Effector CD4-positive, alpha-beta T cell (primary cell): ENCODE measurements around the gene GINS2.

ENCODE experiments used
- DNase-seq: peaks from one replicate; pipeline ENCODE4 v3.0.0-alpha.2; 2020

GINS2 gene

DNA sequence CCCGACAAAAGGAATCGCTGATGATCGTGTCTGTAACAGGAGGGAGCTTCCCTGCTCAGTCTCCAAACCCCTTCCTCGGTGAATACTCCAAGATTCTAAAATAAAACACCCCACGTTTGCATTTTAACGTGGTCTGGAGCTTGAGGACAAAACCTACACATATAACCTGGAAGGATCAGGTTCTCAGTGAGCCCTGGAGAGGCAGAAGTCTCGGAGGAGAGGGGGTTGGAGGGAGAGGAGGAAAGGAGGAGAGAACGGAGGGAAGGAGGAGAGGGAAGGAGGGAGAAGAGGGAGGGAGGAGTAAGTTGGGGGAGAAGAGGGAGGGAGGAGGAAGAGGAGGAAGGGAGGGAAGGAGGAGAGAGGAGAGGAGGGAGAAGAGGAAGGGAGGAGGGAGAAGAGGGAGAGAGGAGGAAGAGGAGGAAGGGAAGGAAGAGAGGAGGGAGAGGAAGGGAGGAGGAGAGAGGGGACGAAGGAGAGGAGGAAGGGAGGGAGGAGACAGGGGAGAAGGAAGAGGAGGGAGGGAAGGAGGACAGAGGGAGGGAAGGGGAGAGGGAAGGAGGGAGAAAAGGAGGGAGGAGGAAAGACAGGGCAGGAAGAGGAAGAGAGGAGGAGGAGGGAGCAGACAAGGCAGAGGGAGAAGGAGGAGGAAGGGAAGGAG, 27.4 kb upstream of the GINS2 start:
- no peak for DNase-seq

- DNase-seq = no peak
Observed at GRCh38 chr16:85715169-85716021, 26.6 kb upstream of the GINS2 start.

DNA sequence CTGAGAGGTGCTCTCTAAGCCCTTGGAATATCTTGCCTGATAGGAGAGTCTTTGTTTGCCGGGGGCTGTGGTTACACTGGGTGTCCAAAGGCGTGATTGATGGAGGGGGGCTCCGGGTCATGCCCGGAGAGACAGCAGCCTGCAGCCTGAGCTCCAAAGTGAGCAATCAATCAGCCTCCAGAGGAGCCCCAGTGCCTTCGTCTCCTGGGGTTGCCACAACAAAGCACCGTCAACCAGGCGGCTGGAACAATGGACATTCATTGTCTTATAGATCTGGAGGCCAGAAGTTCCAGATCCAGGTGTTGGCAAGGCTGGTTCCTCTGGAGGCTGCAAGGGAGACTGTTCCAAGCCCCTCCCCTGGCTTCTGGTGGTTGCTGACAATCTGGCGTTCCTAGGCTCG, 24.0 kb upstream of the GINS2 start:
- DNase-seq = no peak

DNA sequence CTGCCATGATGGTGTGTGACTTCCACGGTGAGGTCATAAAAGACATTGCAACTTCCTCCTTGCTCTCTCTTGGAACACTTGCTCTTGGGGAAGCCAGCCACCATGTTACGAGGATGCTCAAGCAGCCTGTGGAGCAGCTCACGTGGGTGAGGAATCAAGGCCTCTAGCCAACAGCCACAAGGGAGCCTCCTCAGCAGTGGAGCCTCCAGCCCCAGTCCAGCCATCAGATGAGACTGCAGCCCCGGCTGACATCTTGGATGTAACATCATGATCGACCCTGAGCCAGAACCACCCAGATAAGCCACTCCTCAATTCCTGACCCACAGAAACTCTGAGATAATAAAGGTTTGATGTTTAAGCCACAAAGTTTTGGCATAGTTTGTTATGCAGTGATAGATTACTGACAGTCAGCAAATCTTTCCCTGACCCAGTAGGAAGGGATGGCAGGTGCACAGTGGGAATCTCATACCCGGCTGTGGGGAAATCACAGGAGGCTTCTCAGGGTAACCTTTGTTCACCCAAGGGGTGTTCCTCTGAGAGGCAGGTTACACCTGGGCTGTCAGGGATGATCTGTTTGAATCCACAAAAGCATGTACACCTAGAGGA, 23.3 kb upstream of the GINS2 start:
- no peak for DNase-seq

GRCh38 chr16:85710732-85711131, 22.0 kb upstream of the GINS2 start:
- no peak for DNase-seq

DNA sequence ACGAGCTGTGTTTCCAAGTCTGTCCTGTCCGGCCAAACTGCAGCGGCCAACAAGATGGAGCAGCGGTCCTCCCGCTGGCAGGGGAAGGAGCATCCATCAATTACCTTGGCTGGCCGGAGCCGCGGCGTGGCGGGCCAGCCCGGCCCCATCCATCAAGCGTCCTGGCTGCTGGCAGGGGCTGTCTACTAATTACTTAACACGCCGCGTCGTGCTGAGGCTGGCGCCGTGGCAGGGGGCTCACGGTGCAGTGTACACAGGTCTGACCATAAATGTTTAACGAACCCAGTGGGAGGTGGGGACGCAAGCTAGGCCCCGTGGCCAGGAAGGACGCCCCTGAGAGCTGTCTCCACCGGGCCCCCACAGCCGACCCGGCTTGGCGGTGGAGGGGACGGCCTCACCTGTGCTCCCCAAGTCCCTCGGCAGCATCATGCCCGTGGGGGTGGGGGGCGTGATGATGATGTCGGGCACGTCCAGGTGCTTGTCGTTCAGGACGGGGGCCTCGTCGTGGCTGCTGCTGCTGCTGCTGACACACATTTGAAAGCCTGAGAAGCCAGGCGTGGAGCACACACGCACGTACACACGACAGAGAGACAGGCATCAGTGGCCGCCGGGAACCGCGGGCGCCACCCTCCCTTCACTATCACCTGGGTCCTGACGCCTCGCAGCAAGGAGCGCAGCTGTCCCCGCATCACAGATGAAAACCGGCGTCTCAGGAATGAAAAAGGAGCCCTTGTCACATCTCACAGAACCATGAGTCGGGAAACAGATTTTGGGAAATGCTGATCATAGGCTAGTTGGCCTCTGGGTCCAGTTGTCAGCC, 21.2 kb upstream of the GINS2 start:
- DNase-seq = no peak

DNA sequence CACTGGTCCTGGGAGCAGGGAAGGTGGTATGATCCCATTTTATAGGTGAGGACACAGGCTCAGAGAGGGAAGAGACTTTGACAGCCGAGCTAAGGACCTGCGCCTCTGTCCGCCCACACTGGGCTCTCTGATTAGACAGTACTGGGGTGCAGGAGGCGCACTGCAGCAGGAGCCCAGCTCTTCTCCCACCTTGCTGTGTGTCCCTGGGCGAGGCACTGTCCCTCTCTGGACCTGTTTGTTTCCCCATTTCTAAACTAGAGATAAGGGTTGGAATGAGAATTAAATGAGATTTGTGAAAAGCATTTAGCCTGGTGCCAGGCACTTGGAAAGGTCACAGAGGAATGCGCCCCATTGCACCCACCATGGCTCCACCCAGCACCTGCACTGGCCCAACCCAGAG, 19.6 kb upstream of the GINS2 start:
- no peak for DNase-seq

- no peak for DNase-seq
Observed at GRCh38 chr16:85707528-85708095, 18.9 kb upstream of the GINS2 start.

GRCh38 chr16:85706449-85707034, 17.8 kb upstream of the GINS2 start:
- no peak for DNase-seq

DNA sequence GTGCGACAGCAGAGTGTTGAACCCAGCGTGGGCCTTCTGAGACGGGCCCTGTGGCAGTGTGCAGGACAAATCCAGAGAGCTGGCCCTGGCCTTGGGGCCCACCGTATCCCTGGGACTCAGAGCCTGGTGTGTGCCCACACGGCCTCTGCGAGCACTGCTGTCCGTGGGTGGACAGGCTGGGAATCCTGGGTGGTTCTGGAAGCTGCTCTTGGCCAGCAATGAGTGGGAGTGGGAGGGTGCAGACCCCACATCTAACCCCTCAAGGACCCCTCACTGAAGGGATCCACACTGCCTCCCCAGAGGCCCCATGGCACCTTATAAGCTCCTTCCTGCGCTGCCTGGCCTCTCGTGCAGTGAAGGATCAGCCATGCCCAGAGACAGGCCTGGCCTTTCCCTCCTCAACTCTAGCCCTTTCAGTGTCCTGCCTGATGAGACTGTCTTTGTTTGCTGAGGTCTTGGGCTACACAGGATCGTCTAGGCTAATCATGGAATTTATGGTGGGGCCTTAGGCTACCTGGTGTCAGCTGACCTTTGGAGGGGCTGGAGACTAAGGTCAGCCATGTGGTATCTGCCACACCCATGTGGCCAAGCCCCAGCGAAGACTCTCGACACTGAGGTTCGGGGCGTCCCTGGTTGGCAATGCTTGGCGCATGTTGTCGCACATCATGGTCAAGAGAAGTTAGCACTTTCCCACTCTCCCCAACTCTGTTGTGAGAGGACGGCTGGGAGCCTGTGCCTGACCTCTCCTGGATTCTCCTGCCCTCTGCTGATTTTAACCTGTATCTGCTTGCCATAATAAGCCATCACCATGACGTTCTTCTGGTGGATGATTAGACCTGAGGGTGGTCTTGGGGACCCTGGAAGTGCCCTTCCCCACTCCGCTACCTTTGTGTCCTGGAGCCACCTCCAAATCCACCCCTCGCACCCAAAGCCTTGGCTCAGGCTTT, 16.4 kb upstream of the GINS2 start:
- DNase-seq = no peak

GRCh38 chr16:85704011-85704410, 15.3 kb upstream of the GINS2 start:
- no peak for DNase-seq

- no peak for DNase-seq
Observed at GRCh38 chr16:85699628-85700027, 10.9 kb upstream of the GINS2 start.

DNA sequence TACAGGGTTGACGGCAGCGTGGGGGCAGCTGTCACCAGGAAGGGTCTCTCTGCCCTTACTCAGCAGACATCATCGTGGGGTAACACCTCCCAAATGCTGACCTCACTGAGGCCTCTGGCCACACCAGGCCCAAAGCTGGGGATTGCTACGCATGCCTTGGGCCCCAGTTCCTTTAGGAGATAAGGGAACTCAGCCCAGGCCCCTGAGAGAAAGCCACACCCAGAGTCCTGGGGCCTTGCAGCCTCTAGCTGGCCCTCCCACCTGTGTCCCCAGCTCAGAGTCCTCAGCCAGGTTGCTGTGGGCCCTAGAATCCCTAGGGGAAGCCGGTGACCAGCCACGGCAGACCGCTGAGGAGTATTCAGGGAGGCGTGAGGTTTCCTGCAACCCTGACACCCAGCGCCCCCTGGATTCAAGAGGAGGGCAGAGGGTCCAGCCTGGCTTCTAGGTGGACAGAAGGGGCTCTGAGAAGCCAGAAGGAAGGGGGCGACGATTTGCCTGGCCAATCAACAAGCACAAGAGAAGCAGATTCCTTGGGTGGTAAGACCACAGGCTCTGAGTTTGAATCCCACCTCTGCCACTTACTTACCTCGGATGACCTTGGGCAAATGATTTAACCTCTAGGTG, 10.3 kb upstream of the GINS2 start:
- no peak for DNase-seq

- no peak for DNase-seq
Observed at GRCh38 chr16:85698459-85698891, 9.7 kb upstream of the GINS2 start.

- DNase-seq = no peak
Observed at GRCh38 chr16:85697431-85697830, 8.7 kb upstream of the GINS2 start.

DNA sequence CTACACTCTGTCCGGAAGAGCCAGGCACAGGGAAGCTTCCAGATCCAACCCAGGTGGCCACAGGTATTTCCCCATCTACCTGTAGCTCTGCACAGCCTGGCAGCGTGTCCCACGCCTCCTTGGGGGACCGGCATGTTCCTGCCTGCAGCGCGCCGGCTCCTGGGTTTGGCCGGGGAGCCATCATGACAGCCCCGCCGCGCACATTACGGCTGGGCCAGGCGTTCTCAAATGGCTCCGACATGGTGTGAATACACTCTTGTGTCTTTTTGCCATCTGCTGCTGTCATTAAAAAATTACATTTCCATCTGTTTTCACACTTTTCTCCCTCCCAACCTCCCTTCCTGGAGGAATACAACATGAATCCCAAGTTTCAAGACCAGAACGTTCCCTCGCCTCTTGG, 8.0 kb upstream of the GINS2 start:
- DNase-seq = no peak

DNA sequence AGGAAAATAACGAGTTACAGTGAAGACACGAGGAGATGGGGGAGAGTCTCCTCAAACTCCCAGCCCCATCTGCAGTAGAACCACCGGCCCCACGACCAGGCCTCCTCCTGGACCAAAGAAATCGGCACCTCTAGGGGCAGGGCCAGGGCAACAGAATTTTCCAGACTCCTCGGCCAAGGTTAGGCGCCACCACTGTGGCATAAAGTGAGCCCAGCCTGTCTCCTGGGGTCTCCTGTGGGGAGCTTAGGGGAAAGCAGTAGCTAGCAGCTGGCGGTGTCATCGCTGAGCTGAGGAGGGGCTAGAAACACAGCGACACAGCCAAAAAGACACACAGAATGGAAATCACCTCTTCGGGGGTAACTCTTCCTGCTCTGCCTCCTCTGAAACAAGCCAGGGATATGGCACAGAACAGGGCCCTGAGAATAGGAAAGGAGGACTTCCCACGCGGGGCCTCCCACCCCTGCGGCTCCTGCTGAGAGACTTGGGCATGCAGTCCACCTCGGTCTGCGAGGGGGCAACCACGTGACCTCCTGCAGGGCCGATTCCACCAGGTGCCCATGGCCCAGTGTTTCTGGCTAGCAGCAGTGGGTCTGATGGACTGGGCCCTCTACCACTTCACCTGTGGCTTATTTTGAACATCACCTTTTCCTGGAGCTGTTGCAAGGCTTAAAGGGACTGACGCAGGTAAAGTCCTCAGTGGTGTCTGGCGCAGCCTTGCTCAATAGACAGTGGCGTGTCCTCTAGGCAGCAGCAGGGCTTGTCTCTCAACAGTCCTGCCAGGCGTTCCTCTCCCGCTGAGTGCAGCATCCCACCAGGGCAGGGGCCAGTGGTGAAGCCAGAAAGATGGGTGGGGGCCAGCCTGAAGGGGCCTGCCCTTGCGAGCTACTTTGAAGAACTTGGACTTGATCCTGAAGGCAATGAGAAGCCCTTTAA, 6.7 kb upstream of the GINS2 start:
- DNase-seq = no peak

- no peak for DNase-seq
Observed at GRCh38 chr16:85690469-85691064, 1.8 kb upstream of the GINS2 start.

DNA sequence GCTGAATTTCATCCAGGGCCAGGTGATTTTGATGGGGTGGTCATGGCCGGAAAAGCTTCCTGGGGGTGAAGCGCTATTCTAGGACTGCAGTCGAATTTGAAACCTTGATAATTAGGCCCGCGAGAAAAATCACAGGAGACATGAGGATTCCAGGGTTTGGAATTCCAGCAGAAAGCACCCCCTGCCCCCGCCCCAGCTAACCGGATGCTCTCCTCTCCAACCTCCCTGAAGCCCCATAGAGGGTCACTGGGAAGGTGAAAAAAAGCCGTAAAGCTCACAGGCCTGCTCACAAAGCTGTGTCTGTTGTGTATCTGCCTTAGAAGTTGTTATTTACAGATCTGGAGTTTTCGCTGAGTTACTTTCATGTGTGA, 1.2 kb upstream of the GINS2 start:
- DNase-seq = no peak
